Activated T-helper 1 cell treated with anti-CD3 and anti-CD28 coated beads, Interleukin-2, amount 50 U/mL, for 16 hours (primary cell): ENCODE data around the gene SURF6.

ENCODE experiments used
- DNase-seq, 2 donors: peaks; one replicate each; pipeline ENCODE4 v3.0.0-alpha.2; 2020; ENCODE audit warnings: low read depth in 1 of 2, low spot score in 1 of 2

Gene SURF6

DNA sequence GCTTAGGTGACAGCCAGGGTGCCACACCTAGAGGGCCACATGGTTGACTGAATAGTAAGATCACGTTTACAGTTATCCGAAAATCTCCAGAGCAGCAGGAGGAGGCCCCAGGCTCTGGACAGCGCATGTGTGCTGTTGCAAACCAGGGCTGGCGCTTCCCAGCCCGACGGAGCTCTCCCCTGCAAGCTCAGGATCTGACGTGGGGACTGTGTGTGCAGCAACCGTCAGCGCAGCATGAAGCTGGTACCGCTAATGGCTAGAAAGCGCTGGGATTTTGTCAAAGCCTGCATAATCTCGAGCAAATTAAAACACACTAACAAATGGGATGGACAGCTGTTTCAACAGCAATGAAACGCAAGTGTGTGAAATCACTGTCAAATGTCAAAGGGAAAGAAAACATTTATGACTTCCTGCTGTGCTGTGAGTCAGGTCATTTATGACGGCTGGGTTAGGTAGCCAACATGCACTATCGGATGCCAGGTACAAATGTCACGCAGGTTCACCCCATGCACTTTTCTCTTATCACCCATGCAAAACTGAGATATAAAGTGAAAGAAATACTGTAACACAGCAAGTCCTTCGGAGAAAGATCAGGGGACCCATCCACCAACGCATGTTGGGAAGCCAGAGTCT is 32.4 kb upstream of the SURF6 start:
- no peak for DNase-seq

DNA sequence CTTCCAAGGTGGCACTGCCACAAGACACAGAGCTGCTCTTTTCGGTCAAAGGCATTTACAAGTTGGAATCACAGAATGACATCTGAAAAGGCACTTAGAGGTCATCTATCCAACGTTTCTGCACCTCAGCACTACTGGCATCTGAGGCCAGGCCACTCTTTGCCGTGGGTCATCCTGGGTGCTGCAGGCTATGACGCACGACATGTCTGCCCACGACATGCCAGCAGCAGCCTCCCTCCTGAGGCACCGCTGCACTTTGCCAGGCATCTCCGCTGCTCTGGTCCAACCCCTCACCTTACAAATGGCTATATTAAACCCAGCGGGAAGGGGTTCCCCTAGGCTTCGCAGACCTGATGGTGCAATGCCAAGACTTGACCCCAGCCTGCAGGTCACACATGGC is 31.8 kb upstream of the SURF6 start:
- no peak for DNase-seq

DNA sequence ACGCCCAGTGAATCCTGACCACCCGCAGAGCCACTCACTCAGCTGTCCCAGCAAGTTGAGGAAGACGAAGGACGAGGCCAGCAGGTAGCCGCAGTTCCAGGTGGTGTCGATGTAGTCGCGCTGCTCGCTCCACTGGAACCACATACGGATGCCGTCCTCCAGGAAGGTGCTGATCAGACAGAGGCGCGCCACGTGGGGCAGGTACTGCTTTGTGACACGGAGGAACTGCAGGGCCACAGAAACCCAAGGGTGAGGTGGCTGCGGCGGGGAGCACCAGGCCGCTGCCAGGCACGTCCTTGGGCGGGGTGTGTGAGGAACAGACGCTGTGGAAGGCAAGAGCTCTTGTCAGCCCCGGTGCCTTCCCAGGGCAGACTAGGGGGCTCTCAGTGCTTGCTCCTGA is 31.2 kb upstream of the SURF6 start:
- DNase-seq, result no peak

DNA sequence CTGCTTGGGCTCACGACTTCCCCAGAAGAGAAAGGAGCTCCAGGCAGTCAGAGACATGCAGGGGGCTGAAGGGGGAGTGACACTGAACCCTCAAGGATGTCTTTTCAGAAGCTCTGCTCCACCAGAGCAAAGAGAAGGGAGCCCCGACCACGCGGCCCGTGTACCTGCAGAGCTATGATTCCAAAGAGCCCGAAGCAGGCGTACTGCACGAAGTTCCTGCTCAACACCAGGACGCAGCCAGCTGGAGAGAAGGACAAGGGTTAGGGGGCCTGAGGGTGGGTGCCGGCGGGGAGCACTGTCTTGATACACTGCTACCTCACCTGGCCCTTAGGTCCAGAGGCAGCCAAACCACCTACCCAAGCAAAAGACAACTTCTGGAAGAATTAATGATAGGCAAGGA is 30.4 kb upstream of the SURF6 start:
- no peak for DNase-seq

DNA sequence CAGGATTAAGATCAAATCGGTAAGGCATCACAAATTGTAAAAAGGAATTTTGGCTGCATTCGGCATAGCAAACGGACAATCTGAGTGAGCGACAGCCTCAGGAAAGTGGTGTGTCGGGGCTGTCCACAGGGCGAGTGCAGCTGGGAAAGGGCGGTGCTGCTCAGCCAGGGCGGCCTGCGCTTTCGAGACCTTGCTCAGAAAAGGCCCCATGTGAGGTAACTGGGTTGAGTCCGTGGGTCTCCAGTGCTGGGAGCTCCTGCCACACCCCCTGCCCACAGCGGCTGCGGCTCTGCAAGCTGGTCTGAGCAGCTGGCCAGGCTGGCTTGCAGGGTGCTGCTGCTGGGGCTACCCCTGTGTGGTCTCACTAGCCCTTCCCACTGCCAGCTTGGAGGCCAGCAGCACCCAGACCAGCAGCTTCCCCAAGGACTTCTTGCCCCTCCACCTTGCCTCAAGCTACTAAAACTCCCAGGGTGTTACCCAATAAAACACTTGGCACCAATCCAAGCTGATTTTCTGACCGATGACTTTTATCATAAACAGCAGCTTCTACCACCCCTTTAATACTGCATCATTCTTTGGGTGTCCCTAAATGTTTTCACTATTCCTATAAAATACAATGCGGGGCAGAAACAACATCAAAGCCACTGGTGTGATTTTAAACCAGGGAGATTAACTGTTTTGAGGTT is 26.5 kb upstream of the SURF6 start:
- no peak for DNase-seq

DNA sequence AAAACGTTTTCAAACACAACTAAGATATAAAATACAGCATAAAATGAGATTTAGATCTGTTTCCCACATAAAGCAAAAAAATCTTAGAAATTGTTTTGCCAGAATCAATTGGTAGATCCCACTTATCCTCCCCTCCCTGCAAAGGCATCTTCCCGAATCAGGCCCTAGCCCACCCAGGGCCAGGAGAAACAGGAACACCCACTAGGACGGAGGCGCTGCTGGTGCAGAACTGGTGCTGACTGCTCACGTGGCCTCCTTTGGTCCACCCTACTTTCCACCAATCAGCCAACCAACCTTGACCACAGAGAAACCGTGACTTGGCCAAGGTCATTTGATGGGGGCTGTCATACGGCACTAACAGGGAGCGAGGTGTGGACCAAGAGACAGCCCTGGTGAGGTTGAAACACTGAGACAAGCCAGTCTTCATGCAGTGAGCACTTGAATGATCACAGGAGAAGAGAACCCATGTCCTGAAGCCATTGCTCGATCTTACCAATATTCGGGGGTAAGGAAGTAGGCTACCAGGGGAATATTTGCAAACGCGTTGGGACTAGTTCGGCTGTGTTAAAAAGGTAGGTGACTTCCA is 25.6 kb upstream of the SURF6 start:
- DNase-seq, result no peak

DNA sequence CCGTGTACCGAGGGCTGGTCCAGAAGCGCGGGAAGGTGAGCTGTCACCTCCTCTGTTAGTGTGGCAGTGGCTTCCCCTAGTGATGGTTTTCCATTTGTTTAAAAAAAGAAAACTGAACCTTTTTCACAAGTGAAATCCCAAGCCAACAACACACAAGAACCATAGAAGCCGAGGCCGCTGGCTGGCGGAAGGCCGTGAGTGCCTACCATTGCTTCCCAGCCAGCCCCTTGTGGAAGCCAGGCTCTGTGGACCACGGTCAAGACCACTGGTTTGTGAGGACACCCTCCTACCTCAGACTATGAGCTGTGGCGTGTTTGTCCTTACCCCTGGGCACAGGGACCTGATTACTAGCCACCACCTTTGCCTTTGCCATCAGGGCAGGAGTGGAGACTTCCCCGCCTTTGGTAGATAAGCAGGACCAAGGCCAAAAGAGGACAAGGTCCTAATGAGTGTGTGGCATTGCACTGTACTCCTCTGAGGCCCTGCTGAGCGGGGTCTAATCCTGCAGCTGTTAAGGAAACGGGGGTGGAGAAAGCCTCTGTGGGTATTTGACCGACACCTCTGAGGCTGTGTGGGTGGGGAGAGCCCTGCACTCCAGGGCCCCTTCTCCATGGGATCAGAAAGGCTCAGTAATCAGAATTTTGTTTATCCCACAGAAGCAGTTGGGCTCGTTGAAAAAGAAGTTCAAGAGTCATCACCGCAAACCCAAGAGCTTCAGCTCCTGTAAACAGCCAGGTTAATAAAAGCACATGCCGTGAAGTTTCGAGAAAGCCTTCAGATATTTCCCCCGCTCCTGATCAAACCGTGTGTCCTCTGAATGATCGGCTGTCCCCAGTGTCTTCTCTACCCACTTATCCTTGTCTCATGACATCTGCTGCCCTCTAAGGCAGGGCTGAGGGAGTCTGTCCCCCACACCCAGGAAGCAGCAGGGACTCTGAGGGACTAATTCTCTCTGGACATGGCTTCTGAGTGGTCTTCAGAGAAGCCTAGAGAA is 24.7 kb upstream of the SURF6 start:
- DNase-seq, result no peak

DNA sequence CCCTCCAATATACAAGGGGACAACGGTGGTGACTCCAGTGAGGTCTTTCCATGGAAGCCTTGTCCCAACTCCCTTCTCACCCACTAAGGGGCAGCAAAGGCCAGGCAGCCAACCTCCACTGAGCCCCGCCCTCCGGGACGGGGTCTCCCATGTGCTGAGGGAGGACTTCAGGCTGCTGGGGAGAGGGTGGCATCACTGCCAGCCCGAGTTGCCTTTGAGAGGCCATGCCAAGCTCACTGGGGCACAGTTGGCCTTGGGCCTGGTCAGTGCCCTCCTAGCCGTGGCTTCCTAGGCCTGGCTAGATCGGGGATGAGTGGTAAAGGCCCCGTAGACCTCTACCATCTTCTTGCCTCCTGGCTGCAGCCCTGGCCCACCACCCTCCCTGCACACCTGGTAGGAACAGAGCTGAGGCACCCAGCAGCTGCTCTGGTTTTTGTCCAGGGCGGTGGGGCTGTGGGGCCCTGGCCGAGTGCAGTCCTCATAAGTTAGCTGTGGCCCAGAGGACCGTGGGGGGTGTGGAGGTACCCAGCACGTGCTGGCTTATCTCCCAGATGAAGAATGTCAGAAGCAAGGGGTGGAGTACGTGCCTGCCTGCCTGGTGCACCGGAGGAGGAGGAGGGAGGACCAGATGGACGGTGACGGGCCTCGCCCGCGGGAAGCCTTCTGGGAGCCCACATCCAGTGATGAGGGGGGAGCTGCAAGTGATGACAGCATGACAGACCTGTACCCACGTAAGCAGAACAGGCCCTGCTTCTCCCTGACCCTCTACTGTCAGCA is 23.6 kb upstream of the SURF6 start:
- no peak for DNase-seq

DNA sequence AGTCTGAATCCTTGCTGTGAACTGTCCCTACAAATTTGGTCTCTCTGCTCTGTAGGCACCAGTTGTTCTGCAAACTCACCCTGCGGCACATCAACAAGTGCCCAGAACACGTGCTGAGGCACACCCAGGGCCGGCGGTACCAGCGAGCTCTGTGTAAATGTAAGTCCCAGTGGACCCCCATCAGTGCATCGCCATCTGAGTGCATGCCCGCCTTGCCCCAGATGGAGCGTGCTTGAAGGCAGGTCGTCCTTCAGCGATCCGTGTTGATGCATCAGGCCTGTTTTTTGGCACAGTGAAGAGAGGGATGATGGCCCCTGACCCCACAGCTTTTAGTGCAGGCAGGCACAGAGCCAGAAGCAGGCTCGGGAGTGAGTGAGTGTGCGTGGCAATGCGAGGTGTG is 21.7 kb upstream of the SURF6 start:
- DNase-seq, result no peak

DNA sequence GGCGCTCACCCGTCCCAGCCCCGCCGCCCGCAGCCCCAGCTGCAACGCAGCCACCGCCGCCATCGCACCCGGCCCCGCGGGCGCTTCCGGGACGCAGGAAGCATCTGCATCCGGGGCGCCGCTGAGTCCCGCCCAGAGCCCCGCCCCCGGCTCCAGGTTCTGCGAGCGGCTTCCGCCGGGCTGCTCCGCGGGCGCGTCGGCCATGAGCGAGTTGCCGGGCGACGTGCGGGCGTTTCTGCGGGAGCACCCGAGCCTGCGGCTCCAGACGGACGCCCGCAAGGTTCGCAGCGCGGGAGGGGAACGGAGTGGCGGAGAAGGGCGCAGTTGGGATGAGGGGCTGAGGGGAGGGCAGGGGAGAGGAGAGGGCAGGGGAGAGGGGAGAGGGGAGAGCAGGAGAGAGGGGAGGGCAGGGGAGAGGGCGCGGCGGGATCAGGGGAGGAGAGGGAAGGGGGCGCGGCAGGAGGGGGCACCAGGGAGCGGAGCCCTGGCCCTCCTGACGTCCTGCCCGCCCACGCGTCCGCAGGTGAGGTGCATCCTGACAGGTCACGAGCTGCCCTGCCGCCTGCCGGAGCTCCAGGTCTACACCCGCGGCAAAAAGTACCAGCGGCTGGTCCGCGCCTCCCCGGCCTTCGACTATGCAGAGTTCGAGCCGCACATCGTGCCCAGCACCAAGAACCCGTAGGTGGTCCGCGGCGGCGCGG is 20.6 kb upstream of the SURF6 start, which contains the start of the genes SURF1 and SURF2:
Gene SURF1 (minus strand): TSS at position 97 of the 701 bp plus-strand sequence. CDS start 34 bp downstream, at position 63.
Gene SURF2 (plus strand): TSS at position 160 of the 701 bp plus-strand sequence. CDS start 43 bp downstream, at position 203.
- peak; percentile 84 to 85 for DNase-seq

DNA sequence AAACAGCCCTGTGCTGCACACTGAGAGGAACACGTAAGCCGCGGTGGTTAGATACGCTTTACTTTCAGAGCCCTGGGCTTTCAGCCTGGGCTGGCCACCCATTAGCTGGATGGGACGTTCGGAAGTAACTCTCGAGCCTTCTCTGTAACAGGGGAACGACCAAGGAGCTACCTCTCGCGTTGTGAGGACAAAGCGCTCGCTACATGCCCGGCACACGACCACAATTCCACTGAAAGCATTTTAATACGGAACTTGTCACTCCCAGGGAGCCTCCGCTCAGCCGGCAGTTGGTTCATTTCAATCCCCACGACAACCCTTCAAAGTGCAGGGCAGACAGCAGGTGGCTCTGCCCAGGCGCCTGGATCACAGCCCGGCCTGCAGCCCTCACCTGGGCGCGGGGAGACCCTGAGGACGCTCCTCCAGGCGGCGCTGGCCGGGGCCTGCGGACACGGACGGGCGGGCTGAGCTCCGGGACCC is 19.9 kb upstream of the SURF6 start:
- no peak for DNase-seq

DNA sequence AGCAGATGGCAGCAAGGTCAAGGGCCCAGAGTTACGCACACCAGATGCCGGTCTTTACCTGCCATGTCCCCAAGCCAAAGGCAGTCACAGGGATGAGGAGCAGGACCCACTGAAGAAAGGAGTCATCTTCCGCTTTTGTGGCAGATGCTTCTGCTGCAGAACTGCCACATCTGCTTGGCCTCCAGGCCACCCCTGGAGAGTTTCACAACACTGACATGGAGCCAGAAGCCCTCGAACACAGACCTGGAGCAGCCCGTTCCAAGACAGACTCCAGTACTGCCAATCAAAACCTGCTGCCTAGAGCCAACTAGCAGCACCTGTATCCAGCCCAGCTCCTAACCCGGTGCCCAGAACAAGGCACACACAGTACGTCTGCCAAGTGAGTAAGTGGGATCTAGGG is 18.8 kb upstream of the SURF6 start:
- no peak for DNase-seq

DNA sequence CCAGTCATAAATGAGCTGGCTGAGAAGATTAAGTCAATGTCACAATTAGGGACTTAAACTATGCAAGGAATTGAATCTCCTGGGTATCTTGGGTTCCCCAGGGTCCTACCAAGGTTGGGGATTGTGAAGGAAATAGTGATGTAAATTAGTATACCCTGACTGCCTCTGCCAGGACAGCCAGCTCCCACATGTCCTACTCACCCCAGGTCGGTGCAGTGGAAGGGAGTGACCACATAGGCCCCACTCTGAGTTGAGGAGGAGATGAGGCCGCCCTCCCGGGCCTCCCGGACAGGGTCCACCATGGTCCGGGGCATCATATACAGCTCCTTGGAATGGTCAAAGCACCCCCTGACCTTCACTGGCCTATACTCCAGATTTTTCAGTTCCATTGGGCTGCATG is 17.6 kb upstream of the SURF6 start:
- no peak for DNase-seq

DNA sequence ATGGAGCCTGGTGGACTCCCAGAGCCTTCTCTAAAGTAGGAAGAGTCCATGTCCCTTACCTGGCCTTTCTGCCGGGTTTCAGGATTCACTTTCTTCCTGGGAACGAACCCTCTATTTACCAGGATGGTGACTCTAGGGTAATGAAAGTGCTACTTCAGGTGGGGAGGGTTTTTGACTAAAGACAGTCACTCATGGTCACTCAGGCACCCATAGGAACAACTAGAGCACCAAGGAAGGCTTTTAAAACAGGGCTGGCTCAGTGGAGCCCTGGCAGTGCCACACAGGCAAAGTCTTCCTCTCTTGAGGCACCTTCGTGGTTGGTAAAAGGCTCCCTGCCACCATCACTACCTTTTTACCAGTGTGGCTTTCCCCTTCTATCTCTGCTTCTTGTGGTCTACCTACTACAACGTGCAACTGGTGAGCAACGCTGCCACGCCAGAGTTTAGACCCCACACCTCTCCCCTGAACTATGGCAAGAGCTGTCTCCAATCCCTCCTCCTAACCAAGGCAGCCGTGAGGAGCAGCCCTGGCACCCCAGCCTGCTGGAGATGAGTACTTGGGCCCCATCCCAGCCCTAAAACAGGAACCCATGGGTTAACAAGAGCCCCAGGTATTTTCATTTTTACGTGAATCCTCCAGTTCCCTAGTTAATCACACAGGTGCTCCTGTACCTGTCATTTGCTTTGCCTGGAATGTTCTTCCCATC is 16.8 kb upstream of the SURF6 start:
- no peak for DNase-seq

DNA sequence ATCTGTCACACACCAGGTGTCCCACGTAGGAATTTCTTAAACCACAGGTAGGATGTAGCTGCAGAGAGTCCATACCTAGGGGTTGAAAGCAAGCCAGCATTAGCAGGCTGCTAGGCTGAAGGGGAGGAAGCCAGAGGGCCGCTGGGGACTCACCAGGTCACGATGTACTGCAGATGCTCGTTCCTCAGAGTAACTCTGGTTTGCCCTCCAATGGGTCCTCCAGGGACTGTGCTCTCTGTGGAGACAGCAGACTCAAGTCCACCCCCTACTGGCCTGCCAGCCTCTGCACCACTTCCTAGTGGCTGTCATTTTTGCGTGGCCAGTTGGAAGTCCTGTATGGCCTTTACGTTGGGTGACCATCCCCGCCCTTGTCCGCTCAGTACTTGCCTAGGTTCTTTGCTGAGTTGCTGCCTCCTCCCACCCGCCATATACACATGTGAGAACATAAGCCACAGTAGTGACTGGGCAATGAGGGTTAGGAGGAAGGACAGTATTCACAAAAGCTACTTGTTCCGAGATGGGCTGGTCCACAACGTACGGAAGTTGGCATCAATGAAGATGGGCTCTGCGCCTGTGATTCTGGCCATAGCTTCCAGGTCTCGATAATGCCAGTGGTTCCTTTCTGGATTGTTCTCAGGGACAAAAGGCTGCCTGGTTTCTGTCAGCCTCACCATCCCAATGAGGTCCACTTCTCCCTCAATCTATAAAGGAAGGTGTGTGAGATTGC is 16.1 kb upstream of the SURF6 start:
- DNase-seq, result no peak

DNA sequence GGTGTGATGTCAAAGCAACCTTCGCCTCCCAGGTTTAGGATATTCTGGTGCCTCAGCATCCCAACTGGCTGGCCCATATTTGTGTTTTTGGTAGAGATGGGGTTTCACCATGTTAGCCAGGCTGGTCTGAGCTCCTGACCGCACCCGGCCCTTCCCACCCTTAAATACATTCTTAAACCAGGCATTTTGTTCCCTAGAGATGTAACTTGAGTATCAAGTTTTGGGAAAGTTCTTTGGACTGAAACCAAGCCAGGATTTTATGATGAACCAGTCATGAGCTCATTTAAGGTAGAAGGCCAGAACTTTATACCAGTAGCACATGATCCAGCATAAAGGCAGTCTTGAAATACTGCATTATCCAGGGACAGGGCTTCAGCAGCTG is 15.5 kb upstream of the SURF6 start:
- no peak for DNase-seq

DNA sequence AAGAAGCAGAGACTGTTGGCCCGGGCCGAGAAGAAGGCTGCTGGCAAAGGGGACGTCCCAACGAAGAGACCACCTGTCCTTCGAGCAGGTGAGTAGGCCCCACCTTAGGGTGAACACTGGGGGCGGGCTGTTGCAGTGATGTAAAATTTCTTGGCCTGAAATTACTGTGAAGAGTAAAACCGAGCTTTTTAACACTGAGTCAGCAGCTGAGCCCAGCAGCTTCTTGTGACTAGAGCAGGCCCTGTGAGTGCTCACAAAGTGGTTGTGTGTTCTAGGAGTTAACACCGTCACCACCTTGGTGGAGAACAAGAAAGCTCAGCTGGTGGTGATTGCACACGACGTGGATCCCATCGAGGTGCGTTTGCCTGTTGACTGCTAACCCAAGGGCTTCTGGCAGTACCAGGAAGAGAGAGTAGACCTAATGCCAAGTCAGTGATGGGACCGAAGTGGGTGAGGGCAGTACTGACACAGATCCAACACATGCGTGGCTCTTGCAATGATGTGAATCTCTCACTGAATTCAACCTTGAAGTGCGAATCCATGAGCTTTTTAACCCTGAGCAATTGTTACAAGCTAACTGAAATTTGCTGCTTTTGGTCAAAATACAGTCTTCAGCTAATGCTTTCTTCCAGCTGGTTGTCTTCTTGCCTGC is 14.1 kb upstream of the SURF6 start:
- DNase-seq, result no peak
